Limb (tissue), 2 donors: Measurements from ENCODE around the gene COBL.

Experiments
- DNase-seq, 2 donors: peaks; one replicate each; pipeline ENCODE4 v3.0.0-alpha.2; 2016; ENCODE audit errors: extremely low spot score in 2 of 2

Gene COBL

GRCh38 chr7:51123322-51124019 is 193.1 kb downstream of the COBL start:
- DNase-seq: no peak

- DNase-seq: no peak
Observed at GRCh38 chr7:51121931-51122425, 194.6 kb downstream of the COBL start.

- no peak for DNase-seq
Observed at GRCh38 chr7:51121036-51121790, 195.4 kb downstream of the COBL start.

- no peak for DNase-seq
Observed at GRCh38 chr7:51118628-51119027, 198.0 kb downstream of the COBL start.

DNA sequence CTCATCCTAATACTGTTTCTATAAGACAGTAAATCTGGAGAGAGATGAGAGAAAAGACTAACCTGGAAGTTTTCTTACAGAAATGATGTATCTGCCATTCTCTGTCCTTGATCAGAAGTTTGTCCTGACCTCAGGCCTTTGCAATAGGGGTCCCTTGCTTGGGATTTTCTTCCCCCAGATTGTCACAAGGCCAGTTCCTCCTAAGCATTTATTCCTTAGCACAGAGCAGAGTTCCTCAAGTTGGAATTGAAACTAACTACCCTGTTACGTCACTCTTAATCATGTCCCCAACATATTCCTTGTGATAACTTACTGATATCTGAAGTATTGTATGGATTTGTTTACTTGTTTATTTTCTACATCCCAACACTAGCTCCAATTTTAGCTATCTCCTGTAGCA is 202.1 kb downstream of the COBL start:
- no peak for DNase-seq

DNA sequence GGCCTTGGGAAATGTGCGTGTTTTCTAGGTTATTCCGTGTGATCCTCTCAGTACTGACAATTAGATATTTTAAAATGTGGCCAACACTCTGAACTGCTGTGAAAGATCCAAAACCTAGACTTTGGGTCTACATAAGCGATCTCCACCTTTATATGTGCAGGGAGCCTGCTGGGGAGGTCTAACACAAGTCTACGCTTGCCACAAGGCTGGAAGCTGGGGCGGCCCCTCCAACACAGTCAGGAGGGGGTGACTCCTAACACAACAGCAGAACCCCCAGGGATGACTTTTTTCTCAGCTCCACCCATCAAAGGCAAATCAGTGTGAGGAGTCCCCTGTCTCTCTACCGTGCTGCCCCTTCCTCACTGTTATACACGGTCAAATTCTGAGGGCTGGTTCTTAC is 202.6 kb downstream of the COBL start:
- no peak for DNase-seq

GRCh38 chr7:51113560-51113959 is 203.0 kb downstream of the COBL start:
- DNase-seq: no peak

DNA sequence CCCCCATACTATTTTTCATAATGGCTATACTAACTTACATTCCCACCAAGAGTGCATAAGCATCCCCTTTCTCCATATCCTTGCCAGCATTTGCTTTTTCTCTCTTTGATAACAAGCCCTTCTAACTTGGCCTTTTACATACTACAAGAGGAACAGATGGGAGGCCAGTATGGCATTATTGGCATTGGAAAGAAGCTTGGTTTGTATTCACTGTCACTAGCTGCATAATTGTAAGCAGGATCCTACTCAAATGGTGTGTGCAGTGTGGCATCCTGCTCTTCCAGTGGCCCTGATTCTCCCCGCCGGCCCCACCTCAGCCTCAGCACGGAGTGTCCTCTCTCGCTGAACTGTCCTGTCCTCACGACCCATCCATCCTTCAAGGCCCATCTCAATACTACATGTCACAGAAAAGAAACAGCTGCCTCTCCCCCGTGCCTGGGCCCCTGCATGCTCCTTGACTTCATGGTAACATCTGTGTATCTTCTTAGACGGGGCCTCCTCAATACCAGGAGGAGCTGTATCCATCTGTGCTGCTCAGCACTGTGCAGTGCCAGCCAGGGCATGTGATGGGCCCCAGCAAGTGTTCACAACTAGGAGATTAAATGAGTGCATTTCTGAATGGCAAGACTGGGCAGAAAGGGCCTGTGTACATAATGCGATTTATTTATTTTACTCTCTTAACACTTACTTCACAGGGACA is 205.2 kb downstream of the COBL start:
- no peak for DNase-seq

GRCh38 chr7:51108134-51108533 is 208.5 kb downstream of the COBL start:
- no peak for DNase-seq

GRCh38 chr7:51104278-51104677 is 212.3 kb downstream of the COBL start:
- no peak for DNase-seq

DNA sequence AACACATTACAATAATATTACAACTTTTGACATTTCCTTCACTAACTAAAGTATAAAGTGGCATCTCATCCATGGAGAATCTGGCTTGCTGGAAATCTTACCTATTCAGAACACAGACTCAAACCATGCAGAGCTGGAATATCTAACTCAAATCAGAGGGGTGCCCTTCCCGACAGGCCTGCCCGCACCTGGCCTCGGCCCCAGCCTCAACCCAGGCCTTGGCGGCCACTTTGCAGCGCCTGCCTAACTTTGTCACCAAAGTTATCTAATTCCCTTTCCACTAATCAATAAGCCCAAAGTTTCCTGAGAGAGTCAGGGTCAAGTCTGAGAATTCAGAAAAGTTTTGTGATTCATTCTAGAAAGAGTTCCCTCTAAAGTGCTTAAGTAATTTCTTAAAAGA is 212.9 kb downstream of the COBL start:
- no peak for DNase-seq

DNA sequence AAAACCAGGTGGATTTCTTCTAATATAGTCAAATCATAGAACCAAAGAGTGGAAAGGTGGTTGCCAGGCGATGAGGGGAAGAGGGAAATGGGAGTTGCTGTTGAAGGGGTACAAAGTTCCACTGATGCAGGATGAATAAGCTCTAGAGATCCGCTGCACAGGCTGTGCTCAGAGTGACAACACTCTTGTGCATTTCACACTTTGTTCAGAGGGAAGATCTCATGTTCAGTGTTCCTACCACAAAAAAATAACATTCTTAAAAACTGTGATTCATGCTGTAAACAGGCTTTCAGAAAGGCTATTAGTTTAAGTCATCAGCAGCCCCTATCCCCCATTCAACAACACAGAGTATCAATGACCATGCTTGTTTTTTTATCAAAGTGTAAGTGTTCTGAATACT is 213.8 kb downstream of the COBL start:
- no peak for DNase-seq

DNA sequence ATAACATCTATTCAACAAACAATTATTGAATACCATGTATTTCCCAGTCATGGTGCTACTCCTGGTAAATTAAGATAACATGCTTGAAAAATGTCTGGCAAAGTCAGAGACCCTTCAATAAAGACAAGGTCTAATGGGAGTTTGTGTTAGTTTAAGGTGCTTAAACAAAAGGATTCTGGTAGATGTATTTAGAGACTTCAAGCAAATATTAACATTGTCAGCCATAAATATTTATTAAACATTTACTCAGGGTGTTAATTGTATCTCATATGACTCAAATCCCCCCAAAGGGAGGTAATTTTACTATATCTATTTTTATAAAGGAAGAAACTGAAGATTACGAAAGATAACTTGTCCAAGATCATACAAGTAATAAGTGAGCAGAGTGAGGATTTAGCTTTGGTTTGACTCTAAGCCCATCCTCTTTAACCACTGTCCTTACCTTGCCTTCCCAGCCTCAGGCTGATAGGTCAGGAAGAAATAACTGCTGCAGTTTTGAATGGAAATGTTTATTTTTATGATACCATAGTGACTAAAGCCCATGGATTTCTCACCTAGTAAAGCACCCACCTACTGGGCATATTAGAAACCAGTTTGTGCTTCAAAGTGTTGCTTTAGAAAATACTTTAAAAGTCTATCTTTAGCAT is 215.4 kb downstream of the COBL start:
- no peak for DNase-seq

- no peak for DNase-seq
Observed at GRCh38 chr7:51090411-51090810, 226.2 kb downstream of the COBL start.

- DNase-seq: no peak
Observed at GRCh38 chr7:51085034-51085692, 231.4 kb downstream of the COBL start.

DNA sequence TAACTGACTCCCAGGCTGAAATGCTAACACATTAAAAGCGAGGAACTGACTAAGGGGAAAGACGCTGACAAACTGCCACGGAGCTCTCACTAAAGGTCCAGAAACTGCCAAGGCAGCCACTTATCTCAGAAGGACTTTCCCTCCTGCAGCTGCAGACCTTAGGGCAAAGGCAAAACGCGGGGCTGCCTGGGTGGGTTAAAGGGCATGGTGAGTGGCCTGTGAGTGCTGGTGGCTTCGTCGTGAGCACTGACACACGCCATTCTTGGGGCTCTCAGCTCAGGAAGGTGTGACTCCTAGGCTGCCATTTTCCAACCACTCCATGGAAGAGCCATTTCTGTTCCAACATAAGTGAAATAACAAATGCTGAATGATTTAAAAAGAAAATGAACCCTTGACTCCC is 232.5 kb downstream of the COBL start:
- no peak for DNase-seq

DNA sequence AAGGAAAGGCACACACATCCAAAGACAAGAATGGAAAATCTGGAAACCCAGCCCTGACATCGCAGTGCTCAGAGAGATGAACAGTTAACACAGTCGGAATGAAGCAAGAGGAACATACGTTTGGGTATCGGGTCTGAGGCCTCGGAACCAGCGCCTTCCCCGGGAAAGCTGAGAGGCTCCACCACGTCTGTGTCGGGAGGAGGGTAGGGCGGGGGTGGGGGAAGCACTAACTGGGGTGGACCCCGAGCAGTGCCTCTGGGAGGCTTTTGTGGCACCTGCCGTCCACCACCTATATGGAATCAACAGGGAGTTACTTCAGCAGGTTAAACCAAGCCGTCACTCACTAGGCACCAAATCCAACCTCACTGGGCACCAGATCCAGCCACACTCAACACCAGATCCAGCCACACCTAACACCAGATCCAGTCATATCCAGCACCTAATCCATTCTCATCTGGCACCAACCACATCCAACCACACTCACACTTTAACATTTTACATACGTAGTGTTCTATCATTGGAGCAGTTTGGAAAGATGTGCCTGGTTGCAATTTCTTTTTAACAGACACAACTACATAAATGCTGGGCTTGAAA is 233.6 kb downstream of the COBL start:
- no peak for DNase-seq

DNA sequence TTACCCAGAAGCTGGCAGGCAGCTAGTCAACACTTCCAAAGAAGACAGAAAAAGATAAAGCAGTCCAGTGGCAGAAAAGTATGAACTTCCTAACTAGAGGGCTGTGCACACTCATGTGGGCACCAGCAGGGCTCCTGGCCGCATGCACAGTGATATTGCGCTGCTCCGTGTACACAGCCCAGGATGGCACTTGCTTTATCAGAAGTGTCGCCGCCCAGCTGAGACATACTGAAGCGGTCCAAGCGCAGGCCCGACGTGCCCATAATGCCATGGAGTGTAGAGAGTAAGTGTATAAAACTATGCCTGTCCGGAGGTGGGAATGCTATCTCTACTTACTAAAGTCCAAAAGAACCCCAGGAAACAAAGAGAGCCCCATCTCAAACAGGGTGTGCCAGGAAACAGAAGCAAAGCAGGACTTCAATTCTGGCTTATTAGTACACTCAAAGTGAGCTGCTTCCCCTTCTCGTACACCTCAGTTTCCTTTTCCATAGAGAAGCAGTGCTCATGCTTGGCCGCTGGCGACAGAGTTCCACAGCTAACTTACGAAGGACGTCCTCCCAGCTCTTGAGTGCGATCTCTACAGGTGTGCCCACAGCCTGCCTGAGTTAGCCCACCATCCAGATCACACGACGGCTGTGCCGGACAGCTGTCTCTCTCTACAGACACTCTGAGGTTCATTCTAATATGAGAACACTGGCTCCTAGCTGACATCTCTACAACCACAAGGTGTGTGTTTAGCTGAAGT is 234.3 kb downstream of the COBL start:
- DNase-seq: no peak

DNA sequence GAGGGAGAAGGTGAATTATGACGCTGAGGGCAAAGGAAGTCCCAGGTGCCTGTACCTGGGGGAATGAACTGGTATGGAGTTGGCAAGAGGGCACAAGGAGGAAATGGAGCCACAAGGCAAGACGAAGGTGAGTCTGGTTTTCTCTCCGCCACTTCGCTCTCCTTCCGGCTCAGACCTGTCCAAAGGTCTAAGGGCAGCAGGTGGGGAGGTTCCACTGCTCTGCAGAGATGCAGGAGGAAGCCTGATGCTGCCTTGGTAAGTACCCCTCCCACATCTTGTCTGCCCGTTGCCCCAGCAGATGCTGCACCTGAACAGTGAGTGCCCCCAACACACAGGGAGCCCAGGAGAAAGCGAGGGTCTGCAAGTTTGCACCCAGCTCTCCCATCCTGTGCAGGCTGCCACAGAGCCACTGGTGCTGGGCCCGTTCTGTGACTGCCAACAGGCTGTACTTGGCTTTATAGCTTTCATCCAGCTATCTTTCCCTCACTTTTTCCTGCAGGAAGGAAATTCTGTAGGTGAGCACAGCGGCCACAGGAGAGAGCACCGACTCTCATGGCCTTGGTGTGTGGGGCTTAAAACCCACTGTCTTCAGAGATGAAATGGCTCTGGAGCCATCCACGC is 235.2 kb downstream of the COBL start:
- DNase-seq: no peak
